GM20431 (cell line): ENCODE measurements around the gene EIF3J.
"Not testable (repeated sequence)": the region's sequence is repeated elsewhere in the genome, so short reads cannot be mapped to it uniquely, and the experiment has no call there.

Source experiments
- in situ Hi-C: fragments of 300-500 bp; cut with MseI, MboI; formaldehyde crosslinking; loops from one replicate; pipeline ENCODE4 v1.15.0; 2020; ENCODE audit warnings: low sequenced_read_pairs; ENCODE audit not compliant: unreplicated experiment

Gene EIF3J

DNA sequence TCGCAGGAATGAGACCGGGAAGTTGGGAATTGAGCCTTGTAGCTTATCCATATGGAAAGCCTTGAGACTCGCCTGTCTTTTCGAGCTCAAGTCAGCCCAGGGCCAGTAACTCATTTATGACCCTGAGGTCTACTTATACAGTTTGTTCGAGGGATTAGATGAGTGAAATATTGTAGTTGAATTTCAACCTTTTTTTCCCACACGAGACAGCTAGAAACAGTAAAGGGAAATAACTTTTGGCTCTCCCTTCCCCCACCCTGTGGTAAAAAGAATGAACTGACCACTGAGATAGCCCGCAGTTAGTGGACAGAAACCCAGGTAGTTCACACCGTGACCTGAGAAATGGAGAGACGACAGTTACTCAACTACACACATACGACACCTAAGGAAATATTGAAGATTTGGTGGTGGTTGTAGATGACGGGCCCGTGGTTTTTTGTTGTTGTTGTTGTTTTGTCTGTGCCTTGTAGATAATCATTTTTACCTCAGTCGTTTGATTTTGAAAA is 841 bp downstream of the EIF3J start:
- in situ Hi-C loops = no loop called here

DNA sequence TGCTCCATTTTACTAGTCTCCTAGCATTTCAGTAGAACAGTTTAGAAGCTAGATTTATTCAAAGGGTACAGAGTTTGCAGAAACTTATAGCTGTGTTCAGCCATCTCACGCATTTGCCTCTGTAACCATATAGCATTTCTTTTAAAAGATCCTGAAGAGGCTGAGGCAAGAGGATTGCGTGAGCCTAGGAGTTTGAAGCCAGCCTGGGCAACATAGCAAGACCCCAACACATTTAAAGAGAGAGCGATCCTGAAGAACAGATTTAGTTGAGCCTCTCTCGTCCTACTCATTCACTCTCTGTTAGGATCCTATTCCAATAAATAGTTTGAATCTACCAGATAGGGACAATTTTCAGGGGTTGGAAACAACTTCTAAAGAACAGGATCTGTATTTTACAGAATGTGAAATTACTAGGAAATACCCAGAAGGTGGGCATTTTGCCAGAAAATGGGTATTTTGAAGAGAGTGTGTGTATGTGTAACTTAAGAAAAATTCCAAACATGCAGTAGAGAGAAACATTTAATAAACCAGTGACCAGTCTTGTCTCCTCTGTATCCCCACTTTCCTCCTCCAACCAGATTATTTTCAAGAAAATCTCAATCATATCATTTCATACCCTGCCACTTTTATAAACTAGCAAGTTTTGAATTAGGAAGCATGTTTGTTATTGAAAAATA is 4.5 kb downstream of the EIF3J start:
- in situ Hi-C loops = no loop called here

DNA sequence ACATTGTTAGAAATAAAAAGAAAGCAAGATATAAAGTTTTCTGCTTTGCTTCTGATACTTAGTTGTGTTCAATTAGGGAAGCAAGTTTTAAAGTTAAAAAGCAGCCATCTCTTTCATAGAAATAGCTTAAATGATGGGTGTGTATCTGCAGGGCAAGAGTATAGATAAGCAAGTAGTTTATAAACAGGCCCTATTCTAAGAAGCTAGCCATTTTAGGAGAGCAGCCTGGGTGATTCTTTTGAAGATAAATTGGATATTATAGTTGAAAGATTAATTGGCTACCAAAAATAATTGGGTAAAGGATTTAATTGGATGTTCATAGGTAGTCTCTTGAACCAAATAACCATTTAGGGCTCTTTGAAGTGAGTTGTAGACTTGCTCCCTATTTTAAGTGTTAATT is 5.6 kb downstream of the EIF3J start:
- in situ Hi-C loops = no loop called here

DNA sequence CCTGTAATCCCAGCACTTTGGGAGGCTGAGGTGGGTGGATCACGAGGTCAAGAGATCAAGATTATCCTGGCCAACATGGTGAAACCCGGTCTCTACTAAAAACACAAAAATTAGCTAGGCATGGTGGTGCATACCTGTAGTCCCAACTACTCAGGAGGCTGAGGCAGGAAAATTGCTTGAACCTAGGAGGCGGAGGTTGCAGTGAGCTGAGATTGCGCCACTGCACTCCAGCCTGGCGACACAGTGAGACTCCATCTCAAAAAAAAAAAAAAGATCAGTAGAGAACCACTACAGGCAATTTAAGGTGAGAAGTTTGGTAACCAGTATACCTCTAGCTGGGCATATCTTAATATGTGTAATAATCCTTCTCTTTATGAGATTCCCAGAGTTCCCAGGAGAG is 7.8 kb downstream of the EIF3J start:
- in situ Hi-C loops = not testable (repeated sequence)

DNA sequence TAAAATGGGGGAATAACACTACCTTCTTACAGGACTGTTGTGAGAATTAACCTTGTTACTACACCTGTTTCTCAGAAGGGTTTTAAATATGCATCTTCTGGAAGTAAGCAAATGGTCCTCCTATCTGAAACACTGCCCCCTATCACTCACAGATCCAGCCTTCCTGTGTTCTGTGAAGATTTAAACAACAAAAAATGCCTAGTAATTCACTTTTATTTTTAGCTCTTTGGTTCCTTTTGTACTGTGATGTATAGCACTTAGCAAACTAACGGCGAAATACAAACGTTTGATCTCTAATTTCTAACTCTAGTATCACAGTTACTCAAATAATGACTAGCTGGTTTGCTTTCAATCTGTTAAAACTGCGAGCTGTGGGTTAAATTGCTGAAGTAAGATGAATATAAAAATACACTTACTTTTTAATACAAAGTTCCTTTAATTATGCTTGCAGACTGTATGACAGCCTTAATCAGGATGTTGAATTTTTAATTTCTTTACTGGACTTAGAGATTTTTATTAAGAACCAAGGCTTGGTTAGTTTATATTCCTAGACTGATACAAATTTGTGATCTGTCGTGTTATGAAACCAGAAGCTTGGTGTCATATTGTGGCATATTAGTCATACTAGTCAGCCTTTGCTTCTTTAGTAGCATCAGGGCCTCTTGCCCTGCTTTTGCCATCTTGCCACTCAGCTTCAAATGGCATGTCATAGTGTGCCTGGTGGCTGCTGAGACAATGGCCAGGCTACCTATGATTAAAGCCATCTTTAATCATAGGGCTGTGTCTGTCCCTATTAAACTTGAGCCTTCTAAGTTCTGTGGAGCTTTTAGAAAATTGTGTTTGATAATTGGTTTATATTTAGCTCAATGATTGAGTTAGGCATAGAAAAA is 9.2 kb downstream of the EIF3J start:
- in situ Hi-C loops = no loop called here

DNA sequence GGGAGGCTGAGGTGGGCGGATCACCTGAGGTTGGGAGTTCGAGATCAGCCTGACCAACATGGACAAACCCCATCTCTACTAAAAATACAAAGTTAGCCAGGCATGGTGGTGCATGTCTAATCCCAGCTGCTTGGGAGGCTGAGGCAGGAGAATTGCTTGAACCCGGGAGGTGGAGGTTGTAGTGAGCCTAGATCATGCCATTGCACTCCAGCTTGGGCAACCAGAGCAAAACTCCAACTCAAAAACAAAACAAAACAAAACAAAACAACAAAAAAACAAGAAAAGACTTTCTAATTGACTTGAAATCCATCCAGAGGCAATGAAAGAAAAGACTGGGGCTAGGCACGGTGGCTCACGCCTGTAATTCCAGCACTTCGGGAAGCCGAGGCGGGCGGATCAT is 12.2 kb downstream of the EIF3J start:
- in situ Hi-C loops = not testable (repeated sequence)

DNA sequence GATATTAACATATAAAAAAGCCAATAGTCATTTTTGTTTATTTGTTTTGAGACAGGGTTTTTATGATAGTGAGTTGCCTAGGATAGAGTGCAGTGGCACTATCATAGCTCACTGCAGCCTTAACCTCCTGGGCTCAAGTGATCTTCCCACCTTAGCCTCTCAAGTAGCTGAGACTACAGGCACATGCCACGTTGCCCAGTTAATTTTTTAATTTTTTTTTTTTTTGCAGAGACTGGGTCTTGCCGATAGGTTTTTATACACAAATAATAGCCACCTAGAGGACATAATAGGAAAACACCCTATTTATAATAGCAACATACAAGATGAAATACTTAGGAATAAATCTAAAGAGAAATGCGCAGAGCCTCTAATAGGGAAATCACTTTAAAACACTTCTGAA is 13.3 kb downstream of the EIF3J start:
- in situ Hi-C loops = no loop called here

DNA sequence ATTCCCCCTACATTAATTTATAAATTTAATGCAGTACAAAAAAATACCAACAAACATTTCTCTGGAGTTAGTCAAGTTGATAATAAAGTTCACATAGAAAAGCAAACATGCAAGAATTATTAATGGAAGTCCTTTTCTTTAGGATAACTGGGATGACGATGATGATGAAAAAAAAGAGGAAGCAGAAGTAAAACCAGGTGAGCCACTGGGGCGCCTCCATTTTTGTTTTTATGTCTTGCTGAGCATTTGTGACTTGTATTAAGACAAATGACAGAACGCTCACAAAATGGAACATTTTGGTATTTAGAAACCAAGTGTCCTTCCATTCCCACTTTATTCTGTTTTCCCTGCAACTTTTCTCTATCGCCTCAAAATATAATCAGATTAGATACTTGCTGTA is 13.8 kb downstream of the EIF3J start:
- in situ Hi-C loops = no loop called here

DNA sequence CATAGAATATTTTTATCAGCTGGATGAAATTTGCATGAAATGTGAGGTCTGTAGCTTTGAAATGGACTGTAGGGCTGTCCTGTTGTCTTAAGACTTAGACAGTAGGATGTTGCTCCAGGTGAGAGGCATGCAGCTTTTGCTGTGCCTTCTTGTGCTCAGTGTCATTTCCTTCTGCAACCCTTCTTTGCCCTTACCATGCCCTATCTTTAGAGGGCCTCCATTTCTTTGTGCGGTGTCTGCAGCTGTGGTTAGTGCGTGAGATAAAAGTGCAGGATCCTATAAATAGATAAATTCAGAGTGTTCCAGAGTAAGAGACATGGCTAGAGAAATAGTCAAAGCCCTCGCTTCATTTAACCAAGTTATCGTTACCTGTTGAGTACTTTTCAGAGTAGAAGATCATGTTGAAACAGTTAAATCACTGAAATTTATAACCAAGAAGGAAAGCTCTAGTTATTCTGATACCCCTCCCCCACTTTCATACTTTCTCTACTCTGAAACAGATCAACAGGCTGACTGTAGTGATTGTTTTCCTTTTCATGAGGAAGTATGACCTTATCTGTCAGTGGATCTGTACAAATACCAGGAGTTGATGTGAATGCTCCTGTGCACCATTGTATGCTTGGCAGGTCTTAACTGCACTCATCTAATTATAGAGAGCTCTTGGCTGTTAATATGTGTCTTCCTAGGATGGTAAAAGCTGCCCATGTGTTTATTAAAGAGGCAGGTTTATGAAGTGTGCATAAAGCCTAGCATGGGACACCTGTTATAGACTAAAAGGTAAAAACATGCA is 18.2 kb downstream of the EIF3J start:
- in situ Hi-C loops = no loop called here

DNA sequence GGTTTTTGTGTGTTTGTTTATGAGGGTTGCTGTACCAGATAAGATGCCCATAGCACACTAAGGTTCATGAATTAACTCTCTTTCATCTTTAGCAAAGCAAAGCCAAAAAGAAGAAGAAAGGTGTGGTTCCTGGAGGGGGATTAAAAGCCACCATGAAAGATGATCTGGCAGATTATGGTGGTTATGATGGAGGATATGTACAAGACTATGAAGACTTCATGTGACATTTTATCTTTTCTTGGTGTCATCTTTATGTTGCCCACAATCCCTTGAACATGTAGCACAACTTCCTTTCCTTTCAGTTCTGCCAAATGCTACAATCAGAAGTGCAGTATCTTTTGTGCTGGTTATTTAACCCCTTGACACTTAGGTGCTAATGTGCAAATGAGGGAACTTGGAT is 24.0 kb downstream of the EIF3J start:
- in situ Hi-C loops = not testable (repeated sequence)

DNA sequence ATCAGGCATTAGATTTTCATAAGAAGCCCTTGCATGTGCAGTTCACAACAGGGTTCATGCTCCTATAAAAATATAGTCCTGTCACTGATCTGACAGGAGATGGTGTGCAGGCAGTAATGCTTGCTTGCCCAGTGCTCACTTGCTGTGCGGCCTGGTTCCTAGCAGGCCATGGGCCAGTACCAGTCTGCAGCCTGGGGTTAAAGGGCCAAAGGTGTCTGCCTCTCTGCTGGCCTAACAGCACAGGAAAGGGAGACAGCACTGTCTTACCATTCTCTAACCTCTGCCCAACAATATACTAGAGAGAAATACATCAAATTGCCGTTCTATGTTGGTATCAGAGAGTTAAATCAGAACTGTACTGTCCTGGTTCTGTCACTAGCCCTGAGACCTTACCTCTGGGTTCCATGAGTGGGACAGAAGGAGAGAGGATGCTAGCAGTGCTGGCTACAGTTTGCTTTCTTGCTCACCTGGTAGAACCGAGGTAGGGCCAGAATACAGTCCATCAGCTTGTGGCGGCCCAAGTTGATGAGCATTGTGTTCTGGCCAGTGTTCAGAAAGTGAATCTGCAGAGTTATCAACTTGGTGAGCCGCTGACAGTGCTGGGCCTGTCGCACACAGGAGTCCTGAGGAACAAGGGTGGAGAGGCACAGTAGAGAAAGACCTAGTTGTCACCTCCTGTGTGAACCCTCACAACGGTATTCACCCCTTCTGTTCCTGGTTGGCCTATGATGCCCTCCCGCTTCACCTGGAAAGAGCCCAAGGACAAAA is 28.6 kb downstream of the EIF3J start:
- in situ Hi-C loops = no loop called here

DNA sequence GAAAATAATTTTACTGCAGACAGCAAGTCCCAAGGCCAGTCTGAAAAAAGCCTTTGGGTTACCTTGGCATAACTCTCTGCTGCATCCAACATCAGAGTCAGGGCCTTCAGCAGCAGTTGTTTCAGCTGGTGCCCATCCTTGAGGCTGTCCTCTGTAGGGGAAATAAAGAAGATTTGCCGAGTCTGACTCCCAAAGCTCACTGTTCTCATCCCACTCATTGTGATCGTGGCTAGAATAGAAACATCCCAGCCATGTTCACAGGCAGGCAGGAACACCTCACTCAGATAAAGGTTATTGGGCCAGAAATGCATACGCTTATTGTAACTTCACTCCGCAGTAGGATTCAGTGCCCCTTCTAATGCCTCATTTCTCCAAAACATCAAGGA is 29.2 kb downstream of the EIF3J start:
- in situ Hi-C loops = no loop called here

DNA sequence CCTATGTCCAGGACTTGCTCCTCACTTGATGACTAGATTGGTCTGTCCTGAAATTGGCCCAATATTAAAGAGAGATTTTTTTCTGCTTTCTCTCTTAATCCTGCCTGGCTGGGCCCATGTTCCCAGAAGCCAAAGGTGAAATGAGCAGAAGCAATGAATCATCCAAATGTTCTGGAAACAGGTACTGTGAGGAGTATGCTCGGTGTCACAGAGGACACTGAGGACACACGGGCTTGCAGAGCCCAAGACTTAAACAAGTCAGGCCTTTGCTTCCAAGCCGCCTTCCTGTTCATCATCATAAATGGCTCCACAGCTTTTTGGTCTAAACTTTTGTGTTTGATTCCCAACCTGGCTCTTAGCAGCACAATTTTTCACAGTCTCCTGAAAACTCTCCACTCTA is 31.4 kb downstream of the EIF3J start:
- in situ Hi-C loops = no loop called here

DNA sequence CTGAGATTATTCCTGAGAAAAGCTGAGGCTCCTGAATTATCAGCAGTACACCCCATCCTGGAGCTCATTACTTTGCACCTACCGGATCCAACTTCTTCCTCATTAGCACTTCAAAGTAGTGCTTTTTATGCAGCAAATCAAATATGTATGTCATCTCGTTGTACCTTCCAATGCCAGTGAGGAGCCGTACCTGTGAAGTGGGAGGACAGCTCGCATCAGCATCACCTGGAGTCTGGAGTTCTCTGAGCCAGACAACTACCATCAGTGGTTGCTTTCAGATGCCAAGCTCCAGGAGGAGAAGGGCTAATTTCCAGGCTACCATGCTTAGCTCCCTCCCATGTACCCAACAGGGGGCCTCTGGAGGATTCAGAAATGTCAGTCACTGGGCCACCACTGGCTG is 32.4 kb downstream of the EIF3J start:
- in situ Hi-C loops = no loop called here

DNA sequence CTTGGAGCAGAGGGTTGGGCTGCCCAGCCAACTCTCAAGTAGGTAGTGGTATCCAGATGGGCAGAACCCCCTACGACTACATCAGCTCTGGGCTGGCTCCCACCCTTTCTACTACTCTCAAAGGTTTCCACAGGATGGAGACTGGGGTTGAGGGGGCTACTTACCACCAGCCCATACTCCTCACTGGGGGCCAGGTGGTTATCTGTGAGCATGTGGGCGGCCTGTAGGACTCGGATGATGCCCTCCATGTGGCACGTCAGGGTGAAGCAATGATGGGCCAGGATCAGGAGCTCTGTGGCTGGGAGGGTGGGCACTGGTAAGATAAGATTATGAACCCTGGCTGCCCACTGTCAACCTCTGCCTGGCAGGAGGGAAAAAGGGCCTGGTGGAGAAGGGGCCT is 33.4 kb downstream of the EIF3J start:
- in situ Hi-C loops = no loop called here

DNA sequence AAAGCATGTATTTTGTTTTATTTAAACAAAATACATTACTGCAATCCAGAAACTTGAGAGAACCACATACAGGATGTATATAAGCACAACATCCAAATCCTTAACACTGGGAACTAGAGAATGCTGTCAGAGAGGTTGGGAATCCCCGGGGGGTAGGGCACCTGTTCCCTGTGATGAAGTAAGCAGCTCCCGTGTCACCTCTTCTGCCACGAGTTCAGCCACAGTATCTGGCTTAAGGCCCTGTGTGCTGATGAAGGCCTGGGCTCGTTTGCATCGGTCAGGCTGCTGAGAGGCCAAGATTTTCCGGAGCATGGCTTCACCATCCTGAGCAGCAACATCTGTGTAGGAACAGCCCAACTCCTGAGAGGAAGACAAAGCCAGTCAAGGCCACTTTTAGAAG is 36.4 kb downstream of the EIF3J start:
- in situ Hi-C loops = no loop called here

DNA sequence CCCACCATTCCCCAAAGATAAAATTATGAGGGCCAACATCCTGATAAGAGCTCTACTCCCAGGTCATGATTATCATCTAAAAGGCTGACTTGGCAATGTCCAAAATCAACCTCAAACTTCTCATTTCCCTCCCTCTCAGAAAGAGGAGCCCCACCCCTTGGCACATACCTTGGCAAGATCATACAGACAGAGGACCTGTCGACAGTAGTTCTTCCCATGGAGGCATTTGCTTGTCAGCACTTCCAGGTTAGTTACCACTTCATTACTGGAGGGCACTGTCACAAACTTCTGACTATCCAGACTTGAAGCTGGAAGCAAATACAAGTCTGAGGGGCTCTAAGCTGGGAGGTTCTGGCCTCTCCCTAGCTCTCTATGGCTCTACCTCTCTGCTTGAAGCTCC is 37.8 kb downstream of the EIF3J start:
- in situ Hi-C loops = no loop called here

DNA sequence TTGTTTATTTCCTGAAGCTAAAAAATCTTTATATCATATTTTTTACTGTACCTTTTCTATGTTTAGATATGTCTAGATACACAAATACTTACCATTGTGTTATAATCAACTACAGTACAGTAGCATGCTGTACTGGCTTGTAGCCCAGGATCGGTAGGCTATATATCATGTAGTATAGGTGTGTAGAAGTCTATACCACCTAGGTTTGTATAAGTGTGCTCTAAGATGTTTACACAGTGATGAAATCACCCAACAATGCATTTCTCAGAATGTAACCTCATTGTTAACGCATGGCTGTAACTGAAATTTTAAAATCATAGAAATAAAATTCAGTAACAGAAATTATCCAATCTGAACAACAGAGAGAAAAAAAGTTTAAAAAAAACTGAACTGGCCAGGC is 43.2 kb downstream of the EIF3J start:
- in situ Hi-C loops = no loop called here

DNA sequence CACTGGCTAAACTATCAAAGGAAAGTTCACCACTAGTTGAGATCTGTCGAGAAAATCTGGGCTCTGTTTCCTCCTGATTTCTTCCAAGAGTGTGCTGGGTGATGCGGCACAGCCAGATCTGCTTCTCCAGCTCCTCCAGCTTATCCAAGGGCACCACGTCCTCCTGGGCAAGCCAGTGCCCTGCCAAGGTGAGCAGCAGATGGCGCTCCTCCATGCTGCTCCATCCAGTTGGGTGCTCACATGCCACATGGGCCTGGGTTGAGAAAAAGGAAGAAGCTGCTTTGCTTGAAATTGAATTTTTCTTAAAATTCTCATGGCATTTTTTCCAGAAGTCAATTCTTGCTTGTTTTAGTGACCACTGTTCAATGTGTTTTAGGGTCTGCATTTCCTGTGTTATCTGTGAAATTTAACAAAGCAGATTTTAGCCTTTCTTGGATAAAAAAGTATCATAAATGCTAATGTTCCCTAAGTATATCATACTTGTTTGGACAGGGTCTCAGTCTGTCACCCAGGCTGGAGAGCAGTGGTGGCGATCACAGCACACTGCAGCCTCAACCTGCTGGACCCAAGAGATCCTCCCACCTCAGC is 47.3 kb downstream of the EIF3J start:
- in situ Hi-C loops = no loop called here

DNA sequence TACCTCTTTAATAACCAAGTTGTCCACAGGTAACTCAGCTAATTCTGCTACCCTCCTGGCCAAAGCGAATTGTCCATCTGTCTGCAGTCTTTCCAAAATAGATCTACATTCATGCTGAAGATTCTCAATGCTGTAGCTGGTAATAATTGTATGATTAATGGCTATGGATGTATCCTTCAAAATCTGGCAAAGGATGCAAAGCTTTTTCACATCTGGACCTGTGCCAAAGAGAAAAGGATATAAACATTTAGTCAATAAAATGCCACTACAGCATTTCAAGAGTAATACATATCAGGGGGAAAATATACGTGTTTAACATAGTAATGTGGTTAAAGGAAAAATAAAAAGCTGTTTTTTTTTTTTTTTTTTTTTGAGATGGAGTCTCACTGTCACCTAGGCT is 48.7 kb downstream of the EIF3J start:
- in situ Hi-C loops = no loop called here
